Natural killer cell treated with Interleukin-12 subunit alpha and Interleukin-12 subunit beta and Interleukin-15 and Interleukin-18, amount 100 ng/mL, for 72 hours (primary cell): ENCODE measurements around the gene CLCA2. TPM values are rescaled to one million over a fixed set of nuclear protein-coding genes. Genes with fewer than 3 reads are reported as not detected.
"Not testable (repeated sequence)": the region's sequence is repeated elsewhere in the genome, so short reads cannot be mapped to it uniquely, and the experiment has no call there.

Experiments used
- ATAC-seq, 2 donors: fragments of 150-1000 bp; cut with Tn5 transposase in 1 of 2; sonication (Bioruptor Pico), chemical (Tn5 transposase) in 1 of 2; 2 replicates each; pipeline ENCODE4 v1.10.0; 2021
- DNase-seq: peaks from one replicate; pipeline ENCODE4 v3.0.0; 2022; ENCODE audit warnings: low spot score
- H3K27ac Mint-ChIP-seq, 2 donors: 1 replicate in 1 of 2; 2 replicates in 1 of 2; pipeline ENCODE4 v1.8.0; 2022; ENCODE audit warnings: mixed read lengths in 2 of 2, mild to moderate bottlenecking in 1 of 2, moderate library complexity in 1 of 2
- H3K27me3 Mint-ChIP-seq, 2 donors: 1 replicate in 1 of 2; 2 replicates in 1 of 2; pipeline ENCODE4 v1.8.0; 2022; ENCODE audit warnings: mixed read lengths in 2 of 2
- H3K36me3 Mint-ChIP-seq: one replicate; pipeline ENCODE4 v1.8.0; 2022; ENCODE audit warnings: mixed read lengths
- H3K4me1 Mint-ChIP-seq, 2 donors: 1 replicate in 1 of 2; 2 replicates in 1 of 2; pipeline ENCODE4 v1.8.0; 2022; ENCODE audit warnings: low read depth in 2 of 2, mixed read lengths in 2 of 2, mild to moderate bottlenecking in 1 of 2
- H3K4me3 Mint-ChIP-seq: one replicate; pipeline ENCODE4 v1.8.0; 2022; ENCODE audit warnings: mixed read lengths
- H3K9me3 Mint-ChIP-seq: 2 replicates; pipeline ENCODE4 v1.8.0; 2022; ENCODE audit warnings: mixed read lengths
- total RNA-seq, 2 donors: library from RNA; stranded (reverse); gene quantifications; one replicate each; pipeline ENCODE4 v1.2.3, GENCODE V29; 2022

CLCA2 gene
- total RNA-seq, 2 donors from 2014 or later, result not detected

DNA sequence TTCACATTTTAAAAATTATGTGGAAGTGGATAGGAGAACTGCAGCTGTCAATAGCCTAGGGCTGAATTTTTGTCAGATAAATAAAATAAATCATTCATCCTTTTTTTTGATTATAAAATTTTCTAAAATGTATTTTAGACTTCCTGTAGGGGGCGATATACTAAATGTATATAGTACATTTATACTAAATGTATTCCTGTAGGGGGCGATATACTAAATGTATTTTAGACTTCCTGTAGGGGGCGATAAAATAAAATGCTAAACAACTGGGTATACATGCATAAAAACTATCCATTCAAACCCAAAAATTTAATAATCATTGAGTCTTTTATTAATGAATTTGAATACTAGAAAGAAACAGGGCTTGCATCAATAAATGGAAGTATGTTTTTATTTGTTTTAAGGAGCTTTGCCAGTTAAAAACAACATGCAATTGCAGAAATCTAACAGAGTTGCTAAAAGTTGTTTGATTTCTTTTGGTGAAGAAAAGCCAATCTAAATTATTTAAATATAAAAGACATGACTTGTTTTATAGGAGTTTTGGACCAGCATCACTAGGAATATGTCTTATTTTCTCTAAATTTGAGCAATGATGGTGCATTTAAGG lies 76.1 kb downstream of the CLCA2 start:
- Mint-ChIP-seq H3K9me3 (no peaks in the 10 kb centered on the region), H3K36me3 (no peaks in the 10 kb centered on the region), H3K4me3 (no peak overlapping the region), H3K27ac (no peak overlapping the region), H3K27me3 (peaks cover 14 to 25% of the 10 kb centered on the region in 2 donors), H3K4me1 (peaks cover 6 to 8% of the 10 kb centered on the region in 2 donors)
- no peak for DNase-seq
- ATAC-seq, result peak; percentile 68 to 69

DNA sequence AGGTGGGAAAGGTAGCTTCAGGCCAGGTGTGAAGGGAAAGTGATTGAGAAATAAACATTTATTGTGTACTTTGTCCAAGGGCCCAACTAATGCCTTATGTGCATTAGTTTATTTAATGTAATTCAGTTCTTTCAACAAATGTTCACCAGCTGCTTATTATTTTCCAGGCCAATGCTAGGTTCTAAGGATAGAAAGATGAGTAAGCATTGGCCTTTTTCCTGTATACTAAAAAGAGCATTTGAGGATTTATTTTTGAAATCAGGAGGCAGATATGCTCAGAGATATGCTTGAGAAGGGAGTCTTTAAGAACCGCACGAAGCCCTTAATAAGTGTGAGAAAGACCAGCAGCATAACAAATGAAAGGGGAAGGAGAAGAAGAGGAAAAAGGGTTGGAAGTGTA lies 76.7 kb downstream of the CLCA2 start:
- Mint-ChIP-seq H3K27me3 (peaks cover 14 to 31% of the 10 kb centered on the region in 2 donors), H3K4me3 (no peak overlapping the region), H3K4me1 (peaks cover 6 to 8% of the 10 kb centered on the region in 2 donors), H3K27ac (no peak overlapping the region), H3K36me3 (no peaks in the 10 kb centered on the region), H3K9me3 (no peaks in the 10 kb centered on the region)
- DNase-seq (no peak), ATAC-seq (no peak)

DNA sequence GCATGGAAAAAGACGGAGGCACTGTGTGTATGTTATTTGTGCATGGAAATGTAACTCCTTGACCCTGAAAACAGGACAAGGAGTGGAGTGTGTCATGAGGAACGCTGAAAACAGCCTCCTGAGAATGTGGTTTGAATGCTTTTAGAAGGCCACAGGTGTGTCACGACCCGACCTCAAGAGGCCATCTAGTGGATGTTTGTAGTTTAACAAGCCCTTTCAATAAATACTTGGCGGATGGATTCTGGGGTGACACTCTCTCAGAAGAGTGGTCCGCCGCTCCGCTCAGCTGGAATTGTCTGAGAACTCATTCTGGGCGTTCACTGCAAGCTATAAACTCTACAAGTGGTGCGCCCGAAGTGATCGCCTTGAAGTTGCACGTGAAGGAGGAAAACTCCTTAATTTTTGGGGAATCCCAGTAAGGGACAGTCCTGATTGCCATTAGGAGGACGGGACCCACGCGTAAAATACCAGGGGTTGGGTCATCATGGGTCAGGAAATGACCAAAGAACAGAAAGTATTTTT lies 78.2 kb downstream of the CLCA2 start:
- not testable (repeated sequence) for H3K27ac Mint-ChIP-seq, H3K9me3 Mint-ChIP-seq, H3K4me1 Mint-ChIP-seq, DNase-seq, H3K36me3 Mint-ChIP-seq
- peak in 1 of 2 donors; percentile 56 for ATAC-seq
- Mint-ChIP-seq H3K4me3 (peak overlapping the region; percentile 73), H3K27me3 (peaks cover 11 to 26% of the 10 kb centered on the region in 2 donors)

DNA sequence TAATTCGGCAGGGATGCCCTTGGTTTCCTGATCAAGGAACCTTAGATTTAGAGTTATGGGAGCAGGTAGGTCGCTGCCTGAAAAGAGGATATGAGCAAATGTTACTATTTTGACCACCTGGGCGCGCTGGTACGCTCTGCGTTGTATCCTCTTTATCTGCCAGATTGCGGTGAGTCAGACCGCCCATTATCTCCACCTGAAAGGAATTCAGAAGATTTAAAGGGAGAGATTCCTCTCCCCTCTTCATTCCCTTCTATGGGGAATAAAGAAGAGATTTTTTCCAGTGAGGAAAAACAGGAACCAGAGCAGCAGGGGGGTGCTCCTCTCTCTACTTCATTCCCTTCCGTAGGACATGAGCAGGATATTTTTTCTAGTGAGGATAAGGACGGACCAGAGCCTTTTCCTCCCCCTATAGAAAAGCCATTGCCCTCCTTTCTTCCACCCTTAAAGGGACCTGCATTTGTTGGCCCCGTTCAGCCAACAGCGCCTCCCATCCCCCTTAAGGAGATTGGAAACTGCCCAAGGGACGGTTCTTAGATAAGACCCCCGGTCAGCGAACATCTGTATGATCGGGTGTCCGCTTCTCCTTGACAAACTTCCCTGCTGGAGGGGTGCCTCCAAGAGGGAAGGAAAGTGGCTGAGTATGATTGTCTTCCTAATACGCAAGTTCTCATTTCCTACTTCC lies 78.9 kb downstream of the CLCA2 start:
- no peak for ATAC-seq
- Mint-ChIP-seq H3K27me3 (peaks cover 13 to 28% of the 10 kb centered on the region in 2 donors), H3K36me3 (no peaks in the 10 kb centered on the region), H3K9me3 (no peaks in the 10 kb centered on the region), H3K27ac (no peak overlapping the region), H3K4me3 (peak overlapping the region; percentile 73), H3K4me1 (peaks cover 6 to 10% of the 10 kb centered on the region in 2 donors)
- no peak for DNase-seq

DNA sequence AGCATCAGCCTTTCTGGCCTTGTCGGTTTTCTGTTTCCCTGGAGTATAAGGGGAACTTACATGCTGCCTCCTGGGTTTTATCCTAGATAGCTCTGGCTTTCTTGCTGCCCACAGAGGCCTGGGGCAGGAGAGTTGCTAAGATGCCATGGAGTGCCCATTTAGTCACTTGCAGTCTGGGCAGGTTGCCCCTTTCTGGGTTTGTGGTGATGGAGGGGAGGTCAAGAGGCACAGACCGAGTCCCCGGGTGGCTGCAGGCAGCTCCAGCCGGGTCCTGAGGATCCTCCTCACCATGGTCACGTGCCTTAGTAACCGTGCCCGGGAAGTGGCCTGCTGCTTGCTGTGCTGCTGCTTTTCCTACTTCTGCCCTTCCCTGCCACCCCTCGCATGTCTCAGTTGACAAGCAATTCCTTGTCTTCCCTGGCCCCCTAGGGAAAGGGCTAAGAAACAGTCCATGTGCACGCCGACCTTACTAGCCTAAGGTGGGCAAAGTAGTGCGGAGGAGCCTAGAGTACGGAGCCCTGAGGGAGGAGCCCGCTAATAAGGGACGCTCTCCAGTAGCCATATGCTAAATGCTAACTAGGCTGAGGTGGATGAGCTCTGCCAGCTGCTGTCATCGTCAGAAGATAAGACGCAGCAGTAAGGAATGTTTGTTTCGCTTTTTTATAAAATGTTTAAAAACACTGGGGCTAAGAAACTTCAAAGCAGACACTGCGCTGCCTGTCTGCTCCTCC lies 79.6 kb downstream of the CLCA2 start:
- ATAC-seq (no peak), DNase-seq (no peak)
- H3K9me3 Mint-ChIP-seq, result no peaks in the 10 kb centered on the region
- no peaks in the 10 kb centered on the region for H3K36me3 Mint-ChIP-seq
- H3K27ac Mint-ChIP-seq, result no peak overlapping the region
- H3K4me1 Mint-ChIP-seq, result peaks cover 6 to 11% of the 10 kb centered on the region in 2 donors
- no peak overlapping the region for H3K4me3 Mint-ChIP-seq
- peaks cover 9 to 27% of the 10 kb centered on the region in 2 donors for H3K27me3 Mint-ChIP-seq

DNA sequence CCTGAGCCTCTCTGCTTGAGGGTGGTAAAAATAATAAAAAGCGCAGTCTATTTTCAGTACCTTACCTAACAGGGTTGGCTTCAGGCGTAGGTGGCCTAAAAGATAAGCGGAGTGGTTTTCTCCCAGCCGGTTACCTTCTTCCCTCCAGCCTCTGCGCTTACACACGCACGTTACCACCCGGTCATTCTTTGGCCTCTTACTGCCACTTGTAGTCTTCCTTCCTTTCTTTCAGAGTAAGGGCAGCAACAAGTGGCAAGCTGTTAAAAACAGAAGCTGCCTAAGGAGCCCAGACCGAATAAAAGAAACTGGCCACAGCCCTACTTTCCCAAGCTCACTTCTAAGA lies 80.1 kb downstream of the CLCA2 start:
- Mint-ChIP-seq H3K4me3 (no peak overlapping the region), H3K9me3 (no peaks in the 10 kb centered on the region), H3K27ac (no peak overlapping the region), H3K36me3 (no peaks in the 10 kb centered on the region), H3K4me1 (peaks cover 6 to 11% of the 10 kb centered on the region in 2 donors), H3K27me3 (peaks cover 9 to 26% of the 10 kb centered on the region in 2 donors)
- ATAC-seq, result no peak
- no peak for DNase-seq

DNA sequence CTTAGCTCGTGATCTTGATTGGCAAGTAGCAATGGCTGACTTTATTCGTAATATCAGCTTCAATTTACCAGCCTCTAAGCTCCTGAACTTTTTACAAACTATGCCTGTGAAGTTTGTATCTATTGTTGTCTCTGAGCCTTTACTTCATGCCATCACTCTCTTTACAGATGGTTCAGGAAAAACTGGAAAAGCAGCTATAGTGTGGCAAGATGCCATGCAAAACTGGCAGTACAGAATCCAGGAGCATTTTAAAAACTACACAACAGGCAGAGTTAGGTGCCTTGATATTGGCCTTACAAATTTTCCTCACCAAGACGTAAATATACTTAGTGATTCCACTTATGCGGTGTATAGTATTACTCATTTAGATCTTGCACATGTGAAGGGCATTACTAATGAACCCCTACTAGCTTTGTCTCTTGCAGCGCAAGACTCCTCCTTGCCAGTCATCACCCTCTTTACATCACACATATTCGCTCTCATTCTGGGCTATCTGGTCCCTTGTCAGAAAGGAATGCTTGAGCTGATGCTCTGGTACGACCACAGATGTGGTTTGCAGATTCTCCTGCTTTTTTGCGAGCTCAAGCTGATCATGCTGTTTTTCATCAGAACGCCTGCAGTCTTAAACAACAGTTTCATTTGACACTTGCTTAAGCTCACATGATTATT lies 81.1 kb downstream of the CLCA2 start:
- ATAC-seq, result no peak
- Mint-ChIP-seq H3K9me3 (no peaks in the 10 kb centered on the region), H3K4me3 (no peak overlapping the region), H3K4me1 (peaks cover 6 to 11% of the 10 kb centered on the region in 2 donors), H3K36me3 (no peaks in the 10 kb centered on the region), H3K27ac (no peak overlapping the region), H3K27me3 (peaks cover 13 to 33% of the 10 kb centered on the region in 2 donors)
- DNase-seq, result no peak

DNA sequence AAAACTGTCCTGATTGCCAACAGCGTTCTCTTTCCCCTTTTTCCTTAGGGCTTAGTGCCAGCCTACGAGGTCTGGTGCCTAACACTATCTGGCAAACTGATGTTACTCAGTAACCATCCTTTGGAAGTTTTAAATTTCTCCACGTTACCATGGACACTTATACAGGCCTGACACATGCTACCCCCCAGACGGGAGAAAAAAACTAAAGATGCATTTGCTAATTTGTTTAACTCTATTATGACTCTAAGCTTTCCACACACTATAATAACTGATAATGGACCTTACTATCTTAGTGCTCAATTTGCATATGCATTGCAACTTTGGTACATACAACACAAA lies 81.6 kb downstream of the CLCA2 start:
- Mint-ChIP-seq H3K4me3 (no peak overlapping the region), H3K36me3 (no peaks in the 10 kb centered on the region), H3K27ac (no peak overlapping the region), H3K9me3 (no peaks in the 10 kb centered on the region), H3K27me3 (peaks cover 13 to 33% of the 10 kb centered on the region in 2 donors), H3K4me1 (peaks cover 6 to 11% of the 10 kb centered on the region in 2 donors)
- DNase-seq, result no peak
- no peak for ATAC-seq

Other genes with a start within 250 kb of the CLCA2 start
- 10 to 100 TPM; 35.4 to 36.6 TPM for gene ODF2L, start 27.8 kb upstream of the CLCA2 start, total RNA-seq
- not detected for gene CLCA1, start 44.8 kb downstream of the CLCA2 start, total RNA-seq
- gene CLCA4, start 122.9 kb downstream of the CLCA2 start, total RNA-seq, result not detected